Testis (tissue), 3 donors: ENCODE results near the gene NBAS. TPM values are rescaled to one million over a fixed set of nuclear protein-coding genes. Genes with fewer than 3 reads are reported as not detected.

Experiments
- DNase-seq: peaks from one replicate; pipeline ENCODE4 v3.0.0-alpha.2; 2019
- H3K27ac ChIP-seq, 2 donors: fragments of 200-600 bp; sonication (generic); one replicate each; pipeline ENCODE4 v1.5.1; 2019
- H3K27me3 ChIP-seq: fragments of 200-600 bp; sonication (generic); one replicate; pipeline ENCODE4 v1.5.1; 2019
- H3K36me3 ChIP-seq: fragments of 200-600 bp; sonication (generic); one replicate; pipeline ENCODE4 v1.5.1; 2017; ENCODE audit warnings: low read depth; ENCODE audit errors: missing control alignments
- H3K4me1 ChIP-seq: fragments of 200-600 bp; sonication (generic); one replicate; pipeline ENCODE4 v1.5.1; 2019
- H3K4me3 ChIP-seq, 2 donors: fragments of 200-600 bp; sonication (generic); one replicate each; pipeline ENCODE4 v1.5.1; 2017 to 2019
- H3K9me3 ChIP-seq: fragments of 200-600 bp; sonication (generic); one replicate; pipeline ENCODE4 v1.5.1; 2017
- POLR2A ChIP-seq: fragments of 450-650 bp; IDR thresholded peaks from one replicate; pipeline ENCODE4 v1.6.1; 2017; ENCODE audit warnings: antibody characterized with exemption, mild to moderate bottlenecking, moderate library complexity
- WGBS, 2 donors: methylation state at CpG; one replicate each; pipeline ENCODE4 v1.1.5; 2018; 5-methylcytosine and 5-hydroxymethylcytosine counted together
- intact Hi-C: fragments of 100-400 bp; cut with DNase I; formaldehyde crosslinking; loops from one replicate; pipeline ENCODE4 v1.15.1; 2023; ENCODE audit warnings: low total_unique reads
- polyA plus RNA-seq: library from polyadenylated mRNA; stranded (reverse); fragments of 350-450 nt; fragmentation: Illumina TruSeq; extraction: RNeasy Lipid Tissue Mini Kit (QIAGEN cat#74804); gene quantifications from one replicate; pipeline ENCODE4 v1.2.3, GENCODE V29; 2014; ENCODE audit warnings: low read depth, low replicate concordance; ENCODE audit not compliant: insufficient read depth
- total RNA-seq, 2 donors: library from RNA; depleted of rRNA; stranded (reverse); fragments of >200 nt; gene quantifications; one replicate each; pipeline ENCODE4 v1.2.3, GENCODE V29; 2016
- TF ChIP-seq, protein P1 (sequence below), 3 experiments: fragments of 450-650 bp in 2 of 3; fragments of 200-600 bp in 1 of 3; sonication (generic) in 1 of 3; IDR thresholded peaks; one replicate each; pipeline ENCODE4 v1.5.1; 2016 to 2019; ENCODE audit warnings: antibody characterized with exemption in 3 of 3, mild to moderate bottlenecking in 2 of 3, moderate library complexity in 1 of 3

Gene NBAS
- total and polyA plus RNA-seq, 3 donors from 2014 or later, result 75.8 to 84.2 (median 79.7) TPM

DNA sequence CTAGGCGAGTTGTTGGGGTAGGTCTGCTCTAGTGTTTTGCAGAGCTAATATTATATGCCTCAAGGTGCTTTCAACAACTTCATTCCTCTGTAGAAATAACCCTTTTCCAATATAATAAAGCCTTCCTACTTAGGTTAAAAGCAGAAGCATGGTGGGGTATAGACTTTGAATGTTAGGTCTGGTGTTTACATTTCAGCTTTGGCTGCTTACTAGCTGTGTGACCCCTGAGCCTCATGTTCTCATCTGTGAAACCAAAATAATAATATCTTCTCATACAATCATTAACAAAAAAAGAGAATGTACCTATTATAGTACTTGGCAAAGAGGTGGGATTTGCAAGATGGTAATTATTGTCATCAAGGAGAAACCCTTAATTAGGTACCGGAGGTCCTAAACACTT is 386.6 kb downstream of the NBAS start:
- no peak for TF ChIP-seq POLR2A
- TF ChIP-seq, protein P1, sequence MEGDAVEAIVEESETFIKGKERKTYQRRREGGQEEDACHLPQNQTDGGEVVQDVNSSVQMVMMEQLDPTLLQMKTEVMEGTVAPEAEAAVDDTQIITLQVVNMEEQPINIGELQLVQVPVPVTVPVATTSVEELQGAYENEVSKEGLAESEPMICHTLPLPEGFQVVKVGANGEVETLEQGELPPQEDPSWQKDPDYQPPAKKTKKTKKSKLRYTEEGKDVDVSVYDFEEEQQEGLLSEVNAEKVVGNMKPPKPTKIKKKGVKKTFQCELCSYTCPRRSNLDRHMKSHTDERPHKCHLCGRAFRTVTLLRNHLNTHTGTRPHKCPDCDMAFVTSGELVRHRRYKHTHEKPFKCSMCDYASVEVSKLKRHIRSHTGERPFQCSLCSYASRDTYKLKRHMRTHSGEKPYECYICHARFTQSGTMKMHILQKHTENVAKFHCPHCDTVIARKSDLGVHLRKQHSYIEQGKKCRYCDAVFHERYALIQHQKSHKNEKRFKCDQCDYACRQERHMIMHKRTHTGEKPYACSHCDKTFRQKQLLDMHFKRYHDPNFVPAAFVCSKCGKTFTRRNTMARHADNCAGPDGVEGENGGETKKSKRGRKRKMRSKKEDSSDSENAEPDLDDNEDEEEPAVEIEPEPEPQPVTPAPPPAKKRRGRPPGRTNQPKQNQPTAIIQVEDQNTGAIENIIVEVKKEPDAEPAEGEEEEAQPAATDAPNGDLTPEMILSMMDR (IDR thresholded peaks at IDR 0.05), result no peak
- Histone ChIP-seq H3K36me3 (no peaks in the 10 kb centered on the region), H3K4me3 (no peak overlapping the region), H3K4me1 (peaks cover 11% of the 10 kb centered on the region), H3K9me3 (no peaks in the 10 kb centered on the region), H3K27me3 (no peaks in the 10 kb centered on the region), H3K27ac (no peak overlapping the region)
- no peak for DNase-seq
- WGBS, 2 donors, result 88 to 99% methylated on average over 2 of the region's 2 CpGs
- intact Hi-C loops, result no loop called here

DNA sequence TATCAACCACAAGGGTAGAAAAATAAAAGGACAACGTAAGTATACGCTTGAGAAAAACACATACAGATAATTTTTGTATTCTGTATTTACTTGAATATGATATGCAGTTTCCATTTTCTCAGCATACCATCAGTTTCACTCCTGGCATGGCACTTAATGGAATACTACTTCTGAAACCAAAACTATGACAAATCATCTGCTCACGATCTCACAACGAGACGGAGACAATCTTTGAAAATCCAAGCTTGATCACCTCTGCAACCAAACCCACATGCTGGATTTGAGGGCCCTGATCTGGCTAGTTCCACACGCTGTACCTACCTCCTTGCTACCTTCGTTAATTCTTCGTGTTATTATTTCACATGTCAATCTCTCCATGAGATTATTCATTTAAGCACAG is 387.6 kb downstream of the NBAS start:
- no peaks in the 10 kb centered on the region for H3K9me3 ChIP-seq
- H3K4me3 ChIP-seq, result no peak overlapping the region
- no peak for DNase-seq
- WGBS, 2 donors, result 91 to 93% methylated on average over 8 of the region's 8 CpGs
- H3K4me1 ChIP-seq, result peaks cover 18% of the 10 kb centered on the region
- no peak overlapping the region for H3K27ac ChIP-seq
- intact Hi-C loops, result no loop called here
- TF ChIP-seq, protein P1 (IDR thresholded peaks at IDR 0.05), result no peak
- no peak for TF ChIP-seq POLR2A
- no peaks in the 10 kb centered on the region for H3K36me3 ChIP-seq
- no peaks in the 10 kb centered on the region for H3K27me3 ChIP-seq

DNA sequence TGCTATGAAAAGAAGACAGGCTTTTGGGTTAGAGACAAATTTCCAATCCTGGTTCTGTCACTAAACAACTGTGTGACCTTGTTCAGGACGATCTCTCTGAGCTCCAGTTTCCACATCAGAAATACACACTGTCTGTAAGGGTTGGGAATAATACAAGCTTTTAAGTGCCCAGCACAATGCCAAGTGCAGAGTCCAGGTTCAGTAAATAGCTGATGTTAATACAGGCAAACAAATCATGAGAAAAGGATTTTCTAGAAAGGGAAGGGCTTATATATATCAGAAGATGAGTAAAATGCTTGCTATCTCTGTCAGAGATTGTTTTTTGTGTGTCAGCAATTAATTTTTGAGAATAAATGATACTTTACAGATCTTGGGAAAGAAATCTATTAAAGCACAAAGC is 388.3 kb downstream of the NBAS start:
- TF ChIP-seq POLR2A, result no peak
- TF ChIP-seq, protein P1 (IDR thresholded peaks at IDR 0.05), result no peak
- WGBS, 2 donors, result 45 to 63% methylated on average over 1 of the region's 1 CpG

DNA sequence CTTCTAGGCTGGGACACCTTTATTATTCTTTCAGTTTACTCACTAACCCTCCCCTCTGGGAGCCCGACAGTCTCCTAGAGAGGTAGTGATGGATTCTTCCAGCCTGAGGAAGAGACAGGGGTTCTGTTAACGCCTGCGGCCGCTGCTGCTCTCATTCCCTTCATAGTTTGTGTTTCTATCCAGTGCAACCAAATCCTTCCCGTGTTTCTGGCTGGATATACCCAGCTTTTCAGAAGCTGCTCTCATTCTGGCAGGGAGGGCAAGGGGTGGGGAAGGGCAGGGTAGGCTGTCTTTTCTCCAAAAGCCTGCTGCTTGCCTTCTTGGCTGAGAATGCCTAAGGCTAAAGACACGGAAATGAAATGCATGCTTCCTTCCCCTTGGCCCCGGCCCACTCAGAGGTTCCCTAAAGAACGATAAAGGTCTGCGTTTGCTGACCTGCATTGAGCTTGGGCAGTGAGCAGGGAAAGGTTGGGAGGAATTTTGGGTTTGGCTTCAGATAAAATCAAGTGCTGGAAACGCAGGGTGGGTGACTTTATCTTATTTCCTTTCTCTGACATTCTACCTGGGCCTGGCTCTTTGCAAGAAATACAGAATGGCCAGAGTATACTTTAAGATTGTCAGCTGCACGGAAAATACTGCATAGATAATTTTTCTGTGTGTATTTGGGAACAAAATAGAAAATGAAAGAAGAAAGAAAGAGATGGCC is 390.9 kb downstream of the NBAS start:
- no peak for DNase-seq

More for the DNA sequence above, 388.3 kb downstream of the NBAS start:
- intact Hi-C loops, result no loop called here
- H3K27ac ChIP-seq, result no peak overlapping the region
- no peaks in the 10 kb centered on the region for H3K9me3 ChIP-seq
- no peak for DNase-seq
- H3K4me3 ChIP-seq, result no peak overlapping the region
- H3K36me3 ChIP-seq, result no peaks in the 10 kb centered on the region
- peaks cover 18% of the 10 kb centered on the region for H3K4me1 ChIP-seq
- H3K27me3 ChIP-seq, result no peaks in the 10 kb centered on the region

More for the DNA sequence above, 390.9 kb downstream of the NBAS start:
- no peak for TF ChIP-seq POLR2A
- TF ChIP-seq, protein P1 (IDR thresholded peaks at IDR 0.05), result no peak
- 37 to 40% methylated on average over 11 of the region's 11 CpGs for WGBS, 2 donors
- Histone ChIP-seq H3K27ac (peak overlapping the region; percentile 76 to 81), H3K36me3 (no peaks in the 10 kb centered on the region), H3K27me3 (no peaks in the 10 kb centered on the region), H3K4me1 (peaks cover 18% of the 10 kb centered on the region), H3K9me3 (no peaks in the 10 kb centered on the region), H3K4me3 (no peak overlapping the region)
- intact Hi-C loops, result no loop called here
